Astrocyte (in vitro differentiated cells and primary cell): ENCODE results near the gene POU2AF3. TPM values are rescaled to one million over a fixed set of nuclear protein-coding genes. Genes with fewer than 3 reads are reported as not detected.

Experiments
- DNase-seq: peaks from one replicate; pipeline ENCODE4 v3.0.0-alpha.2; 2010; ENCODE audit warnings: low read depth
- FAIRE-seq: peaks from 2 replicates; lab custom pipeline; 2011; peaks lifted over from hg19 to GRCh38; lab: Jason Lieb, UNC
- H2AFZ ChIP-seq: 2 replicates; pipeline ENCODE4 v1.6.0; 2012; ENCODE audit warnings: low read depth, low read length, inconsistent platforms
- H3K27ac ChIP-seq: 2 replicates; pipeline ENCODE4 v1.5.1; 2011; ENCODE audit warnings: low read depth, low read length, inconsistent platforms
- H3K27me3 ChIP-seq: 2 replicates; pipeline ENCODE4 v1.6.0; 2011; ENCODE audit warnings: low read length, inconsistent platforms; ENCODE audit not compliant: insufficient read depth
- H3K36me3 ChIP-seq: 2 replicates; pipeline ENCODE4 v1.5.1; 2011; ENCODE audit warnings: low read length, inconsistent platforms; ENCODE audit not compliant: insufficient read depth
- H3K4me1 ChIP-seq: 2 replicates; pipeline ENCODE4 v1.5.1; 2011; ENCODE audit warnings: low read length, inconsistent platforms; ENCODE audit not compliant: insufficient read depth
- H3K4me2 ChIP-seq: 2 replicates; pipeline ENCODE4 v1.6.0; 2012; ENCODE audit warnings: low read length, inconsistent platforms
- H3K4me3 ChIP-seq: 2 replicates; pipeline ENCODE4 v1.5.1; 2011; ENCODE audit warnings: low read depth, mild to moderate bottlenecking, low read length, inconsistent platforms; ENCODE audit not compliant: insufficient read depth
- H3K79me2 ChIP-seq: 2 replicates; pipeline ENCODE4 v1.6.0; 2012; ENCODE audit warnings: mild to moderate bottlenecking, low read length, inconsistent platforms; ENCODE audit not compliant: insufficient read depth
- H3K9ac ChIP-seq: 2 replicates; pipeline ENCODE4 v1.6.0; 2012; ENCODE audit warnings: mild to moderate bottlenecking, low read length, inconsistent platforms
- H3K9me3 ChIP-seq: 2 replicates; pipeline ENCODE4 v1.5.1; 2012; ENCODE audit warnings: low read depth, mild to moderate bottlenecking, low read length, inconsistent platforms; ENCODE audit not compliant: insufficient read depth
- H4K20me1 ChIP-seq: 2 replicates; pipeline ENCODE4 v1.6.0; 2012; ENCODE audit warnings: low read length, inconsistent platforms; ENCODE audit not compliant: insufficient read depth
- H3K27ac Mint-ChIP-seq: one replicate; pipeline ENCODE4 v1.8.0; 2021; ENCODE audit warnings: mild to moderate bottlenecking, mixed read lengths; ENCODE audit not compliant: unreplicated experiment
- H3K27me3 Mint-ChIP-seq: one replicate; pipeline ENCODE4 v1.8.0; 2021; ENCODE audit warnings: low read depth, mixed read lengths; ENCODE audit not compliant: unreplicated experiment
- H3K36me3 Mint-ChIP-seq: one replicate; pipeline ENCODE4 v1.8.0; 2021; ENCODE audit warnings: low read depth, mixed read lengths; ENCODE audit not compliant: unreplicated experiment
- H3K4me1 Mint-ChIP-seq: one replicate; pipeline ENCODE4 v1.8.0; 2021; ENCODE audit warnings: low read depth, mixed read lengths; ENCODE audit not compliant: unreplicated experiment
- H3K4me3 Mint-ChIP-seq: one replicate; pipeline ENCODE4 v1.8.0; 2021; ENCODE audit warnings: mild to moderate bottlenecking, moderate library complexity, mixed read lengths; ENCODE audit not compliant: unreplicated experiment
- H3K9me3 Mint-ChIP-seq: one replicate; pipeline ENCODE4 v1.8.0; 2021; ENCODE audit warnings: mild to moderate bottlenecking, mixed read lengths; ENCODE audit not compliant: unreplicated experiment
- CTCF ChIP-seq: IDR thresholded peaks from 2 replicates; pipeline ENCODE4 v1.5.1; 2011; ENCODE audit warnings: low read depth, mild to moderate bottlenecking, inconsistent platforms, low read length, moderate library complexity; ENCODE audit not compliant: insufficient read depth
- EZH2 ChIP-seq: IDR thresholded peaks from 2 replicates; pipeline ENCODE4 v1.6.1; 2012; ENCODE audit warnings: mild to moderate bottlenecking, low read length, inconsistent platforms; ENCODE audit not compliant: insufficient read depth
- total RNA-seq: library from RNA; stranded (reverse); gene quantifications from 2 replicates; pipeline ENCODE4 v1.2.1, GENCODE V29; 2021

The POU2AF3 gene
- total RNA-seq, 1 donor from 2014 or later: 0.27 TPM

- Histone ChIP-seq H3K27ac (no peak overlapping the region), H3K27me3 (no peaks in the 10 kb centered on the region), H3K79me2 (no peaks in the 10 kb centered on the region), H3K4me3 (no peak overlapping the region), H4K20me1 (no peaks in the 10 kb centered on the region), H3K36me3 (no peaks in the 10 kb centered on the region), H3K4me2 (no peak overlapping the region), H2AFZ (no peak overlapping the region), H3K9me3 (no peaks in the 10 kb centered on the region), H3K4me1 (peaks cover 2% of the 10 kb centered on the region), H3K9ac (no peak overlapping the region)
- H3K27ac Mint-ChIP-seq: no peak overlapping the region
- H3K36me3 Mint-ChIP-seq: no peaks in the 10 kb centered on the region
- FAIRE-seq: no peak
- peaks cover 3% of the 10 kb centered on the region for H3K4me1 Mint-ChIP-seq
- TF ChIP-seq EZH2 (no peak), CTCF (no peak)
- no peak overlapping the region for H3K4me3 Mint-ChIP-seq
- peaks cover 10% of the 10 kb centered on the region for H3K27me3 Mint-ChIP-seq
- no peak for DNase-seq
- H3K9me3 Mint-ChIP-seq: peaks cover 4% of the 10 kb centered on the region
Measured at GRCh38 chr11:111329306-111330204, 31.2 kb downstream of the POU2AF3 start.

GRCh38 chr11:111330234-111330893 lies 32.0 kb downstream of the POU2AF3 start:
- FAIRE-seq (no peak), DNase-seq (no peak)
- no peak overlapping the region for H2AFZ ChIP-seq
- no peaks in the 10 kb centered on the region for H4K20me1 ChIP-seq
- no peak overlapping the region for H3K4me2 ChIP-seq
- H3K9ac ChIP-seq: no peak overlapping the region
- no peak overlapping the region for H3K4me3 ChIP-seq
- H3K27me3 ChIP-seq: no peaks in the 10 kb centered on the region
- Mint-ChIP-seq H3K4me1 (no peaks in the 10 kb centered on the region), H3K9me3 (peaks cover 4% of the 10 kb centered on the region), H3K27me3 (peaks cover 10% of the 10 kb centered on the region), H3K27ac (no peak overlapping the region), H3K36me3 (no peaks in the 10 kb centered on the region), H3K4me3 (no peak overlapping the region)
- TF ChIP-seq EZH2 (no peak), CTCF (no peak)
- H3K27ac ChIP-seq: no peak overlapping the region
- no peaks in the 10 kb centered on the region for H3K9me3 ChIP-seq
- H3K4me1 ChIP-seq: no peaks in the 10 kb centered on the region
- H3K79me2 ChIP-seq: no peaks in the 10 kb centered on the region
- H3K36me3 ChIP-seq: no peaks in the 10 kb centered on the region
